ENCODE measurements around the gene TNC.
A peak's percentile ranks its signal among the peaks of the same experiment; 100 is the strongest.

TNC gene

GRCh38 chr9:115158661-115159481, 40.9 kb upstream of the TNC start:
- no peak overlapping the region for H3K4me3 ChIP-seq (replicated peaks; ENCODE audit: low read depth, low read length)
- TF ChIP-seq CTCF (IDR thresholded peaks at IDR 0.05; ENCODE audit: low read length, missing control alignments): no peak
- peak; percentile 36 for DNase-seq (ENCODE audit: low read depth)

- no peak overlapping the region for H3K4me3 ChIP-seq (replicated peaks; ENCODE audit: low read depth, low read length)
- peak; percentile 75 for DNase-seq (ENCODE audit: low read depth)
- no peak for TF ChIP-seq CTCF (IDR thresholded peaks at IDR 0.05; ENCODE audit: low read length, missing control alignments)
These were observed 39.3 kb upstream of the TNC start for GRCh38 chr9:115157245-115157674.

- TF ChIP-seq CTCF (IDR thresholded peaks at IDR 0.05; ENCODE audit: low read length, missing control alignments): no peak
- no peak overlapping the region for H3K4me3 ChIP-seq (replicated peaks; ENCODE audit: low read depth, low read length)
- no peak for DNase-seq (ENCODE audit: low read depth)
These were observed 37.1 kb upstream of the TNC start for GRCh38 chr9:115155037-115155436.

GRCh38 chr9:115154617-115155016, 36.7 kb upstream of the TNC start:
- DNase-seq (ENCODE audit: low read depth): no peak
- TF ChIP-seq CTCF (IDR thresholded peaks at IDR 0.05; ENCODE audit: low read length, missing control alignments): no peak
- H3K4me3 ChIP-seq (replicated peaks; ENCODE audit: low read depth, low read length): no peak overlapping the region

GRCh38 chr9:115152281-115152820, 34.4 kb upstream of the TNC start:
- no peak overlapping the region for H3K4me3 ChIP-seq (replicated peaks; ENCODE audit: low read depth, low read length)
- DNase-seq (ENCODE audit: low read depth): no peak
- TF ChIP-seq CTCF (IDR thresholded peaks at IDR 0.05; ENCODE audit: low read length, missing control alignments): no peak

GRCh38 chr9:115148721-115149120, 30.8 kb upstream of the TNC start:
- TF ChIP-seq CTCF (IDR thresholded peaks at IDR 0.05; ENCODE audit: low read length, missing control alignments): no peak
- no peak overlapping the region for H3K4me3 ChIP-seq (replicated peaks; ENCODE audit: low read depth, low read length)
- no peak for DNase-seq (ENCODE audit: low read depth)

Measured in fibroblast of pulmonary artery (primary cell).